GM19023 (cell line): Measurements from ENCODE around the gene RPUSD1.
"Not testable (repeated sequence)": the region's sequence is repeated elsewhere in the genome, so short reads cannot be mapped to it uniquely, and the experiment has no call there.

Experiments
- ATAC-seq: cut with Tn5 transposase; IDR thresholded peaks from one replicate; pipeline ENCODE4 v1.9.1; 2021; ENCODE audit warnings: mild to moderate bottlenecking, moderate library complexity; ENCODE audit not compliant: unreplicated experiment

RPUSD1 gene

GRCh38 chr16:785563-786535 lies 2.3 kb downstream of the RPUSD1 start:
- ATAC-seq, result no peak

DNA sequence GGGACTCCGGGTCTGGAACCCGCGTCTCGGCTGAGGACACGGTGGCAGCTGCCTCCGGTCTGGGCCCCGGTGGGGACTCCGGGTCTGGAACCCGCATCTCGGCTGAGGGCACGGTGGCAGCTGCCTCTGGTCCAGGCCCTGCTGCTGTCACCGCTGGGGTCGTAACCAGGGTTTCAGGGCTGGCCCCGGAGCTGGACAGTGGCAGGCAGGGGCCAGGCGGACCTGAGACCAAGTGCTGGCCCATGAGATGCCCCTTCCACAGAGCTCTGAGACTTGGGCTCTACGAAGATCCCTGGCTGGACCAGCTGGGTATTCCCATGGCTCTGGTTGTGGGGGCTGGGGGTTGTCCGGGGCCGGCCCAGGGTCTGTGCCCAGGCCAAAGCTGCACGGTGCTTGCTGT lies 3.8 kb downstream of the RPUSD1 start:
- no peak for ATAC-seq

DNA sequence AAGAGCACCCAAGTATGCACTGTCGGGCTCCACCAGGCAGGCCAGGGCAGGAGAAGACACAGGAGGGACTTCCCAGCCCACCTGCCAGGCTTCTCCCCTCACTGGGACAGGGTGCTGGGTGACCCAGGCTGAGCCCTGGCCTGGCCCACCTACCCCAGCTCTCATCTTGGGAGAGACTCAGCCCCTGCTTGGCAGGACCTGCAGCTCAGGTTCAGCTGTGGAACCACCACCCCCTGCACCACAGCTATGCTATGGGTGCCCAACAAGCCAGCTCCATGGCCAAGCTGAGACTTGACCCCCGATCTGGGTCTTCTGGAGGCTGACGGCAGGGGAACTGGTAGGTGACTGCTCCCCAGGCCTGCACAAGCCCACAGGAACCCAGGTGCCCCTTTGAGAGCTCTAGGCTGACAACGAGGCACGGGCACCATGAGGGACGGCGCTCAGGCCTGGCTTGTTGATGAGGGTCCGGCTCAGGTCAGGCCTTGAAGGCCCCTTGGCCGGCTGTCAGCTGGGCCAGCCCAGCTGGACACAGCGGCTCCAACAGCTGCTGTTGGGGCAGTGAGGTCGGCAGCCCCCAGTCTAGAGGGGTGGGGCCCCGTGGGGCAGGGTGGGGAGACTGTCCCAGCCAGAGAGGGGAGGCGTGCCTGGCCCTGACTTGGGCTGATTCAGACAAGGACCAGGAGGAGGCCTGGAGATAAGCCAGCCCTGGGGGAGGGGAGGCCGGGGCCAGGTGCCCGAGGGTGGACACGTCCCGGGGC lies 4.6 kb downstream of the RPUSD1 start:
- no peak for ATAC-seq

GRCh38 chr16:782766-783403 lies 5.3 kb downstream of the RPUSD1 start:
- ATAC-seq, result no peak

- ATAC-seq, result no peak
These were observed 5.9 kb downstream of the RPUSD1 start for GRCh38 chr16:782258-782657.

DNA sequence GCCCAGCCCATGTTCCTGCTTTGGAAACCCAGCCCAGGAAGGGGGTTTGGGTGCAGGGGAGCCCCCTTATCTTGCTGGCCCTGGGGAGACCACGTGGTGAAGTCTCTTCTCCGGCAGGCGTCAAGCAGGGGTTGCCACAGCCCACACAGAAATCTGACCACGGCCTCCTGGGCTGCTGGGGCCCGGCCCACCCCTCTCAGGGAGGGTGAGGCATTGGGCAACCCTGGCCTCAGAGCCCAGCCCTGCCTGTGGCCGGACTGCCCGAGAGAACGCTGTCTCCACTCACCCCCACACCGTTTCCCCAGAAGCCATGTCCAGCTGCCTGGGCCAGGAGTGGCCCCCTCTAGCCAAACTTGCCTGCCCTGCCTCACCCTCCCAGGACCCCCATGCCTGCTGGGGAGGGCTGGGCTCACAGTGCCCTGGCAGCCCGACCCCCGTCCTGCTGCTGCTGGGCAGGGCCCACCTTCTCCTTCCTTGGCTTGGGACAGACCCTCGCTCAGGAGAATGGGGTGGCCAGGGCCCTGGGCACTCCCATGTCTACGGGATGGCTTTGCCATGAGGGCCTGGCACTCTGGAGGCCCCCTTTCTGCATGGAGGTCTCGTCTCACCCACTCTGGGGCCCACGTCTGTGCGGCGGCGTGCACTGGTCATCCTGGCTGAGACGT lies 6.7 kb downstream of the RPUSD1 start:
- no peak for ATAC-seq

- no peak for ATAC-seq
These were observed 7.9 kb downstream of the RPUSD1 start for GRCh38 chr16:780296-780695.

DNA sequence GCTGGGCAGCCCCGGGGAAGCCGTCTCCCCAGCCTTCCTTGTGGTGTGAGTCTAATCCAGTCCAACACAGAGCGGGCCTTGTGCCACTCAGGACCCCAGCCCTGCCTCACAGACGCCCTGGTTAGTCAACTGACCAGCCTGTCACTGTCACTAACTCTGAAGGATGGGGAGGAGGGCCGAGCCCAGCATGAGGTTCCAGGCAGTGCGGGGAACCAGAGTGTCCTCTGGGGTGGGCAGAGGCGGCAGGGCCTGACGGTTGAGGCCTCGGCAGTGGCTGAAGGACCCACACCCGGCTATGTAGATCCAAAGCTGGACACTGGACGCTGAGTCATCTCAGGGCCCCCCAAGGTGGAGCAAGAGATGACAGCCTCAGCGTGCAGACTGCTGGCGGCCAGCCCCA lies 8.6 kb downstream of the RPUSD1 start:
- no peak for ATAC-seq

DNA sequence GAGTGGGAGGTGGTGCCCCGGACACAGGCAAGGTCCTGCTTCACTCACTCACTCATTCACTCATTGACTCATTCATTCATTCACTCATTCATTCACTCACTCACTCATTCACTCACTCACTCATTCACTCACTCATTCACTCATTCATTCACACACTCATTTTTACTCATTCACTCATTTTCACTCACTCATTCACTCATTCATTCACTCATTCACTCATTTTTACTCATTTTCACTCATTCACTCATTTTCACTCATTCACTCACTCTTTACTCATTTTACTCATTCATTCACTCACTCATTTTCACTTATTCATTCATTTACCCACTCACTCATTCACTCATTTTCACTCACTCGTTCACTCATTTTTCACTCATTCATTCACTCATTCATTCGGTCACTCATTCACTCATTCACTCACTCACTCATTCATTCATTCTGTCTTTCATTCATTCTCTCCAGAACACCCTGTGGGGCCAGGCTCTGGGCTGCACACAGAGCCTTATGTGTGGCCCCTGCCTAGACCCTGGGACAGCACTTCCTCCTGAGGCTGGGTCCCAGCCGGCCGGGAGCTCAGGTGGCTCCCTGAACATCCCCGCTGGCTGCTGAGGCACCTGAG lies 9.2 kb downstream of the RPUSD1 start:
- ATAC-seq, result no peak

- ATAC-seq, result no peak
These were observed 9.7 kb downstream of the RPUSD1 start for GRCh38 chr16:778447-778846.

DNA sequence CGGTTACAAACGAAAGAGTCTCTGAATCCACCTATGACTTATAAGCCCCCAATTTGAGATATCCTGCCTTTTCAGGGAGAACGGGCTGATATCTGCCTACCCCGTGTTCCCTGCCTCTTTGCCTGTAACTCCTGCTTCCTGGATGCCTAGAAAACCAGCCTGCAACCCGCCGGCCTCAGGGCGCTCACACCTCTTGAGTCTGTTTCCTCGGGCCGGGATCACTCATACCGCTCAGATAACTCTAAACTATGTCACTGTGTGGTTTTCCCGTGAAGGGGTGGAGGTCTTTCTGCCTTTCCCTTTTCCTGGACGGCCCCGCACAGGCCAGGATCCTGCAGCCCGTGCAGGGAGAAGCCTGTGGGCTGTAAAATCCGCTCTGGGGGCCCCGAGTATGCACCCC lies 10.4 kb downstream of the RPUSD1 start:
- no peak for ATAC-seq

DNA sequence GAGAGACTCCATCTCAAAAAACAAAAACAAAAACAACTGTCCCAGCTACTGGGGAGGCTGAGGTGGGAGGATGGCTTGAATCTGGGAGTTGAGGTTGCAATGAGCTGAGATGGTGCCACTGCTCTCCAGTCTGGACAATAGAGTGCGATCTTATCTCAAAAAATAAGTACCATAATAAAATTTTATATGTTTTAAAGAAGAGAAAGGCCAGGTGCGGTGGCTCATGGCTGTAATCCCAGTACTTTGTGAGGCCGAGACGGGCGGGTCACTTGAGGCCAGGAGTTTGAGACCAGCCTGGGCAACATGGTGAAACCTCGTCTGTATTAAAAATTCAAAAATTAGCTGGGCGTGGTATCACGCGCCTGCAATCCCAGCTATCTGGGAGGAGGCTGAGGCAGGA lies 11.4 kb downstream of the RPUSD1 start:
- no peak for ATAC-seq

DNA sequence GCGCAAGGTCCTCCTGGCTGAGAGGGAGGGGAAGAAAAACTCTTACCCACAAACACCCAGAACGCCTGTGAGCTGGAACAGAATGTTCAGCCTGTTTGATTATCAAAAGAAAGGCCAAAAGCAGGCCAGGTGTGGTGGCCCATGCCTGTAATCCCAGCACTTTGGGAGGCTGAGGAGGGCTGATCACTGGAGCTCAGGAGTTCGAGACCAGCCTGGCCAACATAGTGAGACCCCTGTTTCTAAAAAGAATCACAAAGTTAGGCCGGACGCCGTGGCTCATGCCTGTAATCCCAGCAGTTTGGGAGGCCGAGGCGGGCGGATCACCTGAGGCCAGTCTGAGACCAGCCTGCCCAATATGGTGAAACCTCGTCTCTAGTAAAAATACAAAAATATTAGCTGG lies 11.9 kb downstream of the RPUSD1 start:
- not testable (repeated sequence) for ATAC-seq

DNA sequence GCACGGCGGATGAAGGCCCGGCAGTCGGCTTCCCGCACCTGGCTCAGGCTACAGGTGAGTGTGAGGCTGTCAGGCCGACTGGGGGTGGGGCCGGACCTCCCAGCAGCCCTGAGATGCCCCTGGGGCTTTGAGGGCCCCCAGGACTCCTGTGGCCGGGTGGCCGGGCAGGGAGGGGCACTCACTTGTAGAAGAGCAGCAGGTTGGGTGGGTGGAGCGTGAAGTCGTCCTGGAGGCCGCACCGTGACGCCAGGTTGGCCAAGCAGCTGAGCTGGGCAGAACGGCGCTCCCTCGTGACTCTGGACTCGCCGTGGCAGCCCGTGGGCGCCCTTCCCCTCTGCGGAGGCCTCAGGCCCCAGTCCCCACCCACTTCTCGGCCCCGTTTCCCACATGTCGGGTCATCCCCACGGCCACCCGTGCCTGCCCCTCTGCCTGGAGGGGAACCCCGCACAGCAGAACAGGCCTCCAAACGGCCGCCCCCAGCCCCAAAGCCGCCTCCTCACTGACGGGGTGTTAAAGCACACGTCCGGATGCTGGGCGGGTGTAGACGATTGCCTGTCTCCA lies 12.9 kb downstream of the RPUSD1 start:
- ATAC-seq, result no peak

GRCh38 chr16:774086-775001 lies 13.8 kb downstream of the RPUSD1 start:
- ATAC-seq, result no peak

GRCh38 chr16:772959-773358 lies 15.2 kb downstream of the RPUSD1 start:
- no peak for ATAC-seq

DNA sequence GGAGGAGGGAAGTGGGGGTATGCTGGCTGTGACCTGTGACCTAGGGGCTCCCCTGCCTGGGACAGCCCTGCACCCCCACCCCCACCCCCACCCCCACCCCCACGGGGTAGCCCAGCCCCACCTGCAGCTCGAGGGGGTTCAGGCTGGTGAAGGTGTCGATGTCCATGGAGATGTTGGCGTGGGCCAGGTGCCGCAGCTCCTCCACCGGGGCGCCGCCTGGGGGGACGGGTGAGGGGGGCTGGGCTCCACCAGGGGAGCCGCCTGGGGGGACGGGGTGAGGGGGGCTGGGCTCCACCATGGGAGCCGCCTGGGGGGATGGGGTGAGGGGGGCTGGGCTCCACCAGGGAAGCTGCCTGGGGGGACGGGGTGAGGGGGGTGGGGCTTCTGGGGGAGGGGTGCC lies 17.8 kb downstream of the RPUSD1 start:
- ATAC-seq, result no peak

GRCh38 chr16:769934-770333 lies 18.2 kb downstream of the RPUSD1 start:
- ATAC-seq, result no peak

- ATAC-seq, result no peak
These were observed 18.9 kb downstream of the RPUSD1 start for GRCh38 chr16:769184-769784.
